ENCODE measurements around the gene THSD4.
A peak's percentile ranks its signal among the peaks of the same experiment; 100 is the strongest.

Gene THSD4

DNA sequence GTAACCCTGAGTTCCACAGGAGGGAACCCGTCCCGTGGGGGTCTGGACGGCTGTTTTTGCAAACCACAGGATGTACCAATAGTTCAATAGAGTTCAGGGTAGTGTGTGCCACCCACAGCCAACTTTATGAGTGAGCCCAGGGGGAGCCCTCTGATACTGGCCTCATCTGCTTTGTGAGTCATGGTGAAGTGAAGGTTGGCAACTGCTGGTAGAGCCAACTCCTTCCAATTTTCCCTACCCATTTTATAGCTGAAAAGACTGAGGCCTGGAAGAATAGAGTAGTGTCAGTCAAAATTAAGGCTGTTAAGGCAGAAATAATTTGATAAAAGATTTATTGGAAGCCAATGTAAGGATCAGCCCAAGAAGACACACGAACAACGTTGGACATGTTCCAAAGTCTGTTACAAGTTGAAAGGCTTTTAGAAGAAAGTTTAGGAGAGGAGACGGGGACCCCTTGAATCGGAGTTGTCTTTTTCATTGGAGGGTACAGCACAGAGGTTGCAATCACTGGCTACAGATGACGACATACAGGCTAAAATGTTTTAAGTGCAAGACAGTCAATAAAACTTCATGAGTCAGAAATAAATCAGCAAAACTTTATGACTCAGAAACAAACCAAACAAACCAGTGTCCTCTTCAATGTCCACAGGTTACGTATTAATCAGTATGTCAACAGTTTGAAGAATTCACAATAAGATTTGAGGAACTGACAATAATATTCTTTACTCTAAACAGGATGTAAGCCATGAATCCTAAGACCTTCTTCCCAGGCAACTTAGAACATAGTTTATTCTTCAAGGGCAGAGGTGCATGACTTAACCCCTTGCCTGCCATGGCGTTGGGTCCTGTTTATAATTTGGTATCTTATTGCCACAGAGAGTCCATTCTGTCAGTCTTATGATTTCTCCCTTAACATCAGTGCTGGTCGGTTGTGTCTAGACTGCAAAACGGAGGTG is 632.1 kb downstream of the THSD4 start:
- no peak overlapping the region for H3K4me3 ChIP-seq (ENCODE audit: control insufficient read depth, low read depth, low read length)
- peak; percentile 95 for DNase-seq (ENCODE audit: low read depth)
- TF ChIP-seq, protein P1, sequence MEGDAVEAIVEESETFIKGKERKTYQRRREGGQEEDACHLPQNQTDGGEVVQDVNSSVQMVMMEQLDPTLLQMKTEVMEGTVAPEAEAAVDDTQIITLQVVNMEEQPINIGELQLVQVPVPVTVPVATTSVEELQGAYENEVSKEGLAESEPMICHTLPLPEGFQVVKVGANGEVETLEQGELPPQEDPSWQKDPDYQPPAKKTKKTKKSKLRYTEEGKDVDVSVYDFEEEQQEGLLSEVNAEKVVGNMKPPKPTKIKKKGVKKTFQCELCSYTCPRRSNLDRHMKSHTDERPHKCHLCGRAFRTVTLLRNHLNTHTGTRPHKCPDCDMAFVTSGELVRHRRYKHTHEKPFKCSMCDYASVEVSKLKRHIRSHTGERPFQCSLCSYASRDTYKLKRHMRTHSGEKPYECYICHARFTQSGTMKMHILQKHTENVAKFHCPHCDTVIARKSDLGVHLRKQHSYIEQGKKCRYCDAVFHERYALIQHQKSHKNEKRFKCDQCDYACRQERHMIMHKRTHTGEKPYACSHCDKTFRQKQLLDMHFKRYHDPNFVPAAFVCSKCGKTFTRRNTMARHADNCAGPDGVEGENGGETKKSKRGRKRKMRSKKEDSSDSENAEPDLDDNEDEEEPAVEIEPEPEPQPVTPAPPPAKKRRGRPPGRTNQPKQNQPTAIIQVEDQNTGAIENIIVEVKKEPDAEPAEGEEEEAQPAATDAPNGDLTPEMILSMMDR (conservative IDR thresholded peaks at IDR 0.05; ENCODE audit: control insufficient read depth, insufficient read depth, low read depth, low read length): no peak

DNA sequence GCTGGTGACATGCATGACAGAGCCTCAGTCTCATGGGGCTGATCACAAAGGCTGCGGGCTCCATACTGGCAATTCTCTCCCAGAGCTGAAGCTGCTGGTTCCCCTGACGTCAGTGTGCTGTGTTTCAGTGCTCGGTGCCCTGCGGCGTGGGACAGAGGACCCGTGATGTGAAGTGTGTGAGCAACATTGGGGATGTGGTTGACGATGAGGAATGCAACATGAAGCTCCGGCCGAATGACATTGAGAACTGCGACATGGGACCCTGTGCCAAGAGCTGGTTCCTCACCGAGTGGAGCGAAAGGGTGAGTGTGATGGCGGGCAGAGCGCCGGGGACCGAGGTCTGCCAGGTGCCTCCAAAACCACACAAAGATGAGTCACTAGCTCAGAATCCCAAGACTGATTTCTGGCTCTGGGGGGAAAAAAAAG is 633.0 kb downstream of the THSD4 start:
- DNase-seq (ENCODE audit: low read depth): peak; percentile 69
- TF ChIP-seq, protein P1 (conservative IDR thresholded peaks at IDR 0.05; ENCODE audit: control insufficient read depth, insufficient read depth, low read depth, low read length): no peak
- no peak overlapping the region for H3K4me3 ChIP-seq (ENCODE audit: control insufficient read depth, low read depth, low read length)

DNA sequence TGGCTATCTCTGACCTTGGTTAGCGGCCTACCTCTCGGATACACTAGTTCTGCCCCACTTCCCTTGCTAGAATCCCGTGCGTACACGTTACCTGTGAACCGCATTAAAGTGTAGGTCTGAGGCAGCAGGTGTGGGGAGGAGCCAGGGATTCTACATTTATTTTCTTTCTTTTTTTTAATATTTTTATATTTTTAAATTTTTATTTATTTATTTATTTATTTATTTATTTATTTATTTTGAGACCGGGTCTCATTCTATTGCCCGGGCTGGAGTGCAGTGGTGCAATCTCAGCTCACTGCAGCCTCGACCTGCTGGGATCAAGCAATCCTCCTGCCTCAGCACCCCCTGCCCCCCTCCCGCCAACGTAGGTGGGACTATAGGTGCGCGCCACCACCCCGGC is 634.2 kb downstream of the THSD4 start:
- DNase-seq (ENCODE audit: low read depth): no peak
- no peak overlapping the region for H3K4me3 ChIP-seq (ENCODE audit: control insufficient read depth, low read depth, low read length)
- TF ChIP-seq, protein P1 (conservative IDR thresholded peaks at IDR 0.05; ENCODE audit: control insufficient read depth, insufficient read depth, low read depth, low read length): no peak

DNA sequence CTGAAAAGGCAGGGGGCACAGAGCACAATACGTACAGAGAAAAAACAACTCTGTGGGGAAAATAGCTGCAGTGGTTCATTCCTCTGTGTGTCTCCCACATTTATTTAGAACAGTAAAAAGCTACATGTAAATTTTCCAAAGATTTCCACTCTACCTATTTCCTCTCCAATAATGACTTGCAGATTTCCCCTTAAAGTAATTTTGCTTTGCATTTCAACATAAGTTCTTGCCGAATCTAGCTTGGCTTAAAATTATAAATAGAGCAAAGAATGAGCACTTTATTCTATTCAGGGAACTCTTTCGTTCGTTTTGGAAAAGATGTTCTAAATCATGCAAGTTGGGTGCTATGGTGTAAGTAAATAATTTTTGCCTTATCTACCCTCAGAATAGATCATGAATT is 636.9 kb downstream of the THSD4 start:
- DNase-seq (ENCODE audit: low read depth): no peak
- H3K4me3 ChIP-seq (ENCODE audit: control insufficient read depth, low read depth, low read length): no peak overlapping the region
- TF ChIP-seq, protein P1 (conservative IDR thresholded peaks at IDR 0.05; ENCODE audit: control insufficient read depth, insufficient read depth, low read depth, low read length): no peak

DNA sequence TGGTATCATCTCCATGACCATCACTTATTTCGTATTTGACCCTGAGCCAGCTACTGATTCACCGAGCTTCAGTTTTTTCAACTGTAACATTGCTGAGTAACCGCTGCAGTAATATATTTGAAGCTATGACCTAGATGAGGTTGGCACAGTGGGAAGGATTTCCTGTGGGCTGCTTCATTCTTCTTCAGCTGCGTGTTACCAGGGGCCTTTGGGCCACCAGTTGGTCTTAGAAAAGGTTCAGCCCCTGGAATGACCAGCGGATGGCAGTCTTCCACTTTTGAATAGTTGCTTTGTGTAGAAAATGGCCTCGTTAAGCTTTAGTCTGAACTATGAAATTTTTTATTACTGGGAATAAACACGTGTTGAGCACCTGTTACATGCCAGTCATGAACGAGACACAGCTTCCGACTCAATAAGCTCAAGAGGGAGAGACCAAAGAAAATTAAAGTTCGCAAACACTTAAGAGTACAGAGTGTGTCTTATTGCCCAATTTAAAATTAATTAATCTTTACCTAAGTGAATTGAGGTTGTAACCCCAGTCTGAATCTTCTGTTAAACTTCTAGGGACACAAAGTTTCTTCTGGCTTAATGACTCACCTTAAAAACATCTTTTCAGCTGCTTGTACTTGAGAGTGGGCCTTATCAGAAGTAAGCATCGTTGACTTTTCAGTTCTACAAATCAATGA is 637.5 kb downstream of the THSD4 start:
- peak; percentile 98 for DNase-seq (ENCODE audit: low read depth)
- H3K4me3 ChIP-seq (ENCODE audit: control insufficient read depth, low read depth, low read length): no peak overlapping the region
- TF ChIP-seq, protein P1 (conservative IDR thresholded peaks at IDR 0.05; ENCODE audit: control insufficient read depth, insufficient read depth, low read depth, low read length): peak; percentile 63

DNA sequence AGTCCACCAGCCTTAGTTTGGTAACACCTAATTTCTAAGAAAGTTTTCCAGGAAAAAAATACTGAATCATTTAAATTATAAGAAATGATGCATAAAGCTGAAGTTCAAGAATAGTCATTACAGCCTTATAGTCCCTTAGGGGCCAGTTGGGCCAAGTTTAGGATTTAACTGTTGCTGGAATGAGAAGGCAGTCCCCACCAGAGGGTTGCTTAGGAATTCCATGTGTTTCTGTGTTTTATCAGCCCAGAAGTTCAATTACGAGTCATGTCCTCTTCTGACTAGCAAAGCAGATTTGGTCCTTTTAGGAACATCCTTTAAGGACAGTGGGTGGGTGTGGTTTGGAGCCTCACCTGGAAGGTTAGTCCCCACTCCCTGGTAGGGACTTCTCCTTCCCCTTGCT is 638.1 kb downstream of the THSD4 start:
- TF ChIP-seq, protein P1 (conservative IDR thresholded peaks at IDR 0.05; ENCODE audit: control insufficient read depth, insufficient read depth, low read depth, low read length): no peak
- H3K4me3 ChIP-seq (ENCODE audit: control insufficient read depth, low read depth, low read length): no peak overlapping the region
- DNase-seq (ENCODE audit: low read depth): peak; percentile 79
